ENCODE measurements around the gene TIFAB.

Gene TIFAB

DNA sequence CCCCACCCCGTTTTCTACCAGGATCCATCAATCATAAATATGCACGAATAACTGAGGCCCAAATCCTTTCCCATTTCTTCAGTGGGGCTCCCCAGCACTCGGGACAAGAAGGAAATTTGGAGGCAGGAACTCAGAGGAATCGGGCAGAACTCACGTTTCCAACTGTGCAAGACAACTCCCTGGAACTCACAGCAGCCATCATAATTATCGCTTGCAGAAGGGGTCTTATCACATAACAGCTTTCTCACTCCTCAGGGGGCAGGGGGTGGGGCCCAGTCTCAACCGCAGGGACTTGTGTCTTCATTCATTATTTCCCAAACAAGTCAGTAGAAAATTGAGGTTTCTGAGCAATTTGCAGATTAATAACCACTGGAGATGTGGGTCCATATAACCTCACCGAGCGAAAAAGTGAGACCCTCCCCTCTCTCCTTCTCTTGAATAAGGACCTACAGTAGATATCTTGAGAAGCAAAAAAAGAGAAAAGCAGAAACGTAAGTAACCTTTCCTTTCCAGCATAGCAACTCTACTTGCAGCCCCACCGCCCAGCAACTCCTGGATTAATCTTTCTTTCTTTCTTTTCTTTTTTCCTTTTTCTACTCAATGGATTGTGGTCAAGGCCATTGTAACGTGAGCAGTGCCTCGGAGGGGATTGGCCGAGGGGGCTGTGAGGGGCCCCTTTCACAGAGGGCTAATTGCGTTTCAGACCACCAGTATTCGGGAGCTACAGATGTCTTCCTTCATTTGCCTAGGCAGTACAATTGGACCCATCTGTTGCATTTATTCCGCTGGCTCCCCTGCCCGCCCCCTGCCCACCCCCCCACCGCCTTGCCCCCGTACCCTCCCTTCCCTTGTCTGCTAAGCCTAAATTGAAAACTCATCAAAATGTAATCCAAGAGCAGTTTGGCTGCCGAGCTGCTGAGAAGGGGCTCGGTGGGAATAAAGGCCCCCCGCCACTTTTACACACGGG is 24.7 kb upstream of the TIFAB start:
- H3K27ac Mint-ChIP-seq (ENCODE audit: low read depth), result no peak overlapping the region
- DNase-seq (ENCODE audit: low spot score in 2 of 2) (no peak), ATAC-seq (replicated peaks; ENCODE audit: extremely low read depth, poor library complexity, severe bottlenecking) (no peak)
- H3K36me3 Mint-ChIP-seq (ENCODE audit: insufficient read depth), result peaks cover 1% of the 10 kb centered on the region
- no peaks in the 10 kb centered on the region for H3K9me3 Mint-ChIP-seq
- H3K4me3 Mint-ChIP-seq, result no peak overlapping the region
- no peaks in the 10 kb centered on the region for H3K4me1 Mint-ChIP-seq
- peaks cover 11% of the 10 kb centered on the region for H3K27me3 Mint-ChIP-seq

DNA sequence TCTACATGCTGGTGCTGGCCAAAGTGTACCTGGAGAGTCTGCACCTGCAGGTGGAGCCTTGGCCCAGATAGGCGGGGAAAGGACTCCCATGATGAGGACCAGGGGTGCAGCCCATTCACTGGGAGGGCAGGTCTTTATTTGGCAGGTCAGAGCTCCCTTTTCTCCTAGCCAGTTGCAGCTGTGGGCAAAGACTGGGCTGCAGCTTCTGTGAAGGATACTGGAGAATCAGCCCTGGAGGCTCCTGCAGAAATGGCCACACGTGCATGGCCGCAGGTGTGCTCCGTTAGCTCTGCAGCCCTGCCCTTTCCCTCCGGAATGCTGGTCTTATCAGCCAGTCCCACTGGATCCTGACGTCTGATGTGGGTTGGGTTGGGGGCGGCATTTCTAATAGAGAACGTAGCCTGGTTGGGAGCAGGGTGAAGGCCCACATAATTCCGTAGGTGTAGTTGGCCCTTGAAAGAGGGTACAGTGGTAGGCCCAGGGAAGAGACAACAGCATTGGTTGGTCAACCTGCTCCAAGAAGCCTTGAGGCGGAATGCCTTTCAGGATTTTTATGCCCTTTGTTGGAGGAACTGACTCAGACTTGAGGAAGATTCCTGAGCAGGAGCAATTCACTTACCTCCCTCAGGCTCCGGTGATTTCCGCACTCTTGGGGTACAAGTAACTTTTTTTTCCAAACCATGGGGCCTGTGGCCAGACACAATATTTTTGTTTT is 22.0 kb upstream of the TIFAB start:
- no peak overlapping the region for H3K4me3 Mint-ChIP-seq
- ATAC-seq (replicated peaks; ENCODE audit: extremely low read depth, poor library complexity, severe bottlenecking) (no peak), DNase-seq (ENCODE audit: low spot score in 2 of 2) (no peak)
- H3K9me3 Mint-ChIP-seq, result no peaks in the 10 kb centered on the region
- H3K27me3 Mint-ChIP-seq, result peaks cover 22% of the 10 kb centered on the region
- H3K4me1 Mint-ChIP-seq, result no peaks in the 10 kb centered on the region
- no peak overlapping the region for H3K27ac Mint-ChIP-seq (ENCODE audit: low read depth)
- no peaks in the 10 kb centered on the region for H3K36me3 Mint-ChIP-seq (ENCODE audit: insufficient read depth)

DNA sequence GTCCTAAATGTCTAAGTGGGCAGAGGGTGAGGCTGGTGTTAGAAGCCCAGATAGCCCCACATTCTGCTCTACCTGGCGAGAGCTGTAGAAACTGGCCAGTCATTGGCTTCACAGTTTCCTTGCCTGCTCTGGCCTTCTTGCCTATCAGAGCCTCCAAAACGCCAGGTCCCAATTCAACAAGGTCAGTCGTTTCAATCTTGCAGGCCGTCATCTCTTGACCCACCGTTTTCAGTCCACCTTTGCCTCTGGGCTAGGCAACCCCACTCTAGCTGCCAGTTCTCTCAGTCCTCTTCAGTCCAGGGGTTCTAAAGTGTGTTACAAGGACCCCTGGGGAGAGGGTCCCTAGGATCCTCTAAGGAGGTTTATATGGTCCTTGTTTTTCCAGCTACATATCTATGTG is 20.0 kb upstream of the TIFAB start:
- DNase-seq (ENCODE audit: low spot score in 2 of 2), result no peak
- no peaks in the 10 kb centered on the region for H3K9me3 Mint-ChIP-seq
- H3K27me3 Mint-ChIP-seq, result peaks cover 36% of the 10 kb centered on the region
- ATAC-seq (replicated peaks; ENCODE audit: extremely low read depth, poor library complexity, severe bottlenecking), result no peak
- no peak overlapping the region for H3K4me3 Mint-ChIP-seq
- H3K27ac Mint-ChIP-seq (ENCODE audit: low read depth), result no peak overlapping the region
- no peaks in the 10 kb centered on the region for H3K36me3 Mint-ChIP-seq (ENCODE audit: insufficient read depth)
- H3K4me1 Mint-ChIP-seq, result no peaks in the 10 kb centered on the region

DNA sequence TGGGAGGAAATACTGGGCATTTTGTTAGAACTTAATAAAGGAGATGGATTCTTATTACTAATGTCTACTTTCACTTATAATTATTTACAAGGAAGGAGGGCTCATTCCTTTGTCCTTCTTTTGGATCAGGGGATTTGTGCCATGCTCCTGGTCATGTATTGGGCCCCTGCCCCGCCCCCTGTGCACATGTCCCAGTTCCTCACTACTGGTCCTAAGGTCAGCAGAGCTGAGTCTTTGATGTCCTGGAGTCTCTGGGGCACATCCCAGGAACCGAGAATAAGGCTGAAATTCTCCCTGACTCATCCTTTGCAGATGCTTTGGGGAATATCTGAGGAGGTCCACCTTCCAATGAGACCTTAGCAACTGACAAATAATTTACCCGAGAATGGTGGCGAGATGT is 19.6 kb upstream of the TIFAB start:
- Mint-ChIP-seq H3K27me3 (peaks cover 37% of the 10 kb centered on the region), H3K4me1 (no peaks in the 10 kb centered on the region)

DNA sequence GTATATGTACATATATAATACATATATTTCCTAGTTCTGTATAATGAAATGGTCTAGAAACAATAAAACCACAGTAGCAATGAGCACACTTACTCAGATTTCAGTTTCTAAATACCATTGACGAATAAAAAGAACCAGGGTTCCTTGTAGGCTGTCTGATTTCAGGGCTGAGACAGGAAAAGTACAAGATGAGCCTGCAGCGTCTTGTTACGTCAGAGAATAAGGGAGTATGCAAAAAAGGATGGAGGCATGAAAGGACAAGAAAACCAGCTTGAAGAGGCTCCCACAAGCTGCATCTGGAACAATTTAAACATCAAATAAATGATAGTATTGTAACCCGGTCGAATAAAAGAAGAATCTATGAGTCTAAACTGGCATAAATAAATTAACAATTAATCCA is 17.8 kb upstream of the TIFAB start:
- Mint-ChIP-seq H3K4me1 (peaks cover 6% of the 10 kb centered on the region), H3K27me3 (peaks cover 56% of the 10 kb centered on the region), H3K4me3 (no peak overlapping the region), H3K36me3 (ENCODE audit: insufficient read depth) (no peaks in the 10 kb centered on the region), H3K27ac (ENCODE audit: low read depth) (no peak overlapping the region), H3K9me3 (no peaks in the 10 kb centered on the region)
- DNase-seq (ENCODE audit: low spot score in 2 of 2) (no peak), ATAC-seq (replicated peaks; ENCODE audit: extremely low read depth, poor library complexity, severe bottlenecking) (no peak)

More for the DNA sequence above, 19.6 kb upstream of the TIFAB start:
- Mint-ChIP-seq H3K9me3 (no peaks in the 10 kb centered on the region), H3K27ac (ENCODE audit: low read depth) (no peak overlapping the region), H3K4me3 (no peak overlapping the region), H3K36me3 (ENCODE audit: insufficient read depth) (no peaks in the 10 kb centered on the region)
- DNase-seq (ENCODE audit: low spot score in 2 of 2), result no peak
- no peak for ATAC-seq (replicated peaks; ENCODE audit: extremely low read depth, poor library complexity, severe bottlenecking)

DNA sequence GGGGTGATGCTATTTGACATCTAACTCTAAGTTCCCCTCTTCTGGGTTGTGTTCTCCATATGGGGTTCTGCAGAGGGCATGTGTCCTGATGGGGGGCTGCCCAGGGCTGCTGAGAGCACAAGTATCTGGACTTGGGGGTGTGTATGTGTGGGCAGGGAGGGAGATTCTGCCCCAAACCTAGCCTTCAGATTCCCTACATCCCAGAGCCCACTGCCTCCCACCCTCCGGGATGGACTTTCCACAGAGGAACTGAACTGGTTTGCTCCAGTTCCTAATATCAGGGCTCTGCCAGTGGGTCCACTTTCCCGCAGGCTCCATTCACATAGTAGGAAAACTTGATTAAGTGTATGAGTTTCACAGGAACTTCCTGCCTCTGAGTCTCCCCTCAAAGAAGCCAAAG is 16.4 kb upstream of the TIFAB start:
- Mint-ChIP-seq H3K27me3 (peaks cover 59% of the 10 kb centered on the region), H3K36me3 (ENCODE audit: insufficient read depth) (no peaks in the 10 kb centered on the region), H3K4me3 (no peak overlapping the region), H3K27ac (ENCODE audit: low read depth) (no peak overlapping the region), H3K4me1 (peaks cover 6% of the 10 kb centered on the region), H3K9me3 (no peaks in the 10 kb centered on the region)
- no peak for DNase-seq (ENCODE audit: low spot score in 2 of 2)
- ATAC-seq (replicated peaks; ENCODE audit: extremely low read depth, poor library complexity, severe bottlenecking), result no peak

DNA sequence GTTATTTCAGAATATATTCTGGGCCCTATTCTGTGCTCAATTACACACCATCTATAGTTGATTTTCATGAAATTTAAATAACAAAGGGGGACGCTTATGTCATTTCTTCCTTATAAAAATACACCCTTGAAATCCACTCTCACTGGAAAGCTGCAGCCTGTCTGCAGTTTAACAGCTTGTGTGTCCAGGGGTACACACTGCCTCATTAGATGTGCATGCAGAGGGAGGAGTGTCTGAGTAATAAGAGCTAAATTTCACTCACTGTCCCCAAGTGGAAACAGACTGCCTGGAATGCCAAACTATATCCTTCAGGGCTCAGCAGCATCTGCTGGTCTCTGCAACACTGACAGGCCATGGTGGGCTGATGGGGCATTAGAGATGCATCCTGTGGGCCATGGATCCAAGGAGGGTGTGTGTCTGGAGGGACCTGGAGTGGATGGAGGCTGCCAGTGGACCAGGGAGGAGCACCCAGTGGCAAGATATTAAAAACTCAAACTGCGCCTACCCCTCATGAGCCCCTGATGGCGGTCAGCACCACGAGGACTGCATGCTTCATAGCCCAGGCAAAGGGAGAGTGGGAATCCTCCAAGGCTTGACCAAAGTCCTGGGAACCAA is 15.8 kb upstream of the TIFAB start:
- Mint-ChIP-seq H3K36me3 (ENCODE audit: insufficient read depth) (no peaks in the 10 kb centered on the region), H3K27me3 (peaks cover 59% of the 10 kb centered on the region), H3K4me3 (no peak overlapping the region), H3K27ac (ENCODE audit: low read depth) (no peak overlapping the region), H3K4me1 (peaks cover 6% of the 10 kb centered on the region), H3K9me3 (no peaks in the 10 kb centered on the region)
- DNase-seq (ENCODE audit: low spot score in 2 of 2) (no peak), ATAC-seq (replicated peaks; ENCODE audit: extremely low read depth, poor library complexity, severe bottlenecking) (no peak)

DNA sequence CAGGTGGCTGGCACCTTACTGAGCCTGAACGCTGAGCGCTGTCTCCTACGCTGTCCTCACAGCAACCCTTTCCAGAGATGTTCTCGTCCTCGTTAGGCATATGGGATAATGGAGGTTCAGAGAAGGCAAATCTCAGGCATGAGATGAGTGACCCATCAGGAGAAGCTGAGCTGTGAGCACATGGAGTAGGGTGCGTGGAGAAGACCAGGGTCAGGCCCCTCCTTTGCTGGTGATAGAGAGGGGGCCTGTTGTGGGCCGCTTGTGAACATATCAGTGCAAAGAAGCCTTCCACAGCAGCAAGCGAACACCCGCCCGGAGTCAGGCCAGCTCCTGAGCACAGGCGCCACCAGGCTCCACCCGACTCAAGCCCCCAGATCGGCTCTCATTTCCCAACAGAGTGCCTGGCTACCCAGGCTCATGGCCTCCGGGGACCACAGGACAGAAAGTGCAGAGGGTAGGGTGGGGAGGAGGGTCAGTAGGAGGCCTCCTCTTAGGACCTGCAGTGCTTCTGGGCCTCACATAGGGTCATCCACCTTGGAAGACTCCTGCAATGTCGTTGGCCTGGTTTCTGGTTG is 15.0 kb upstream of the TIFAB start:
- ATAC-seq (replicated peaks; ENCODE audit: extremely low read depth, poor library complexity, severe bottlenecking) (no peak), DNase-seq (ENCODE audit: low spot score in 2 of 2) (no peak)
- no peak overlapping the region for H3K27ac Mint-ChIP-seq (ENCODE audit: low read depth)
- peaks cover 59% of the 10 kb centered on the region for H3K27me3 Mint-ChIP-seq
- H3K36me3 Mint-ChIP-seq (ENCODE audit: insufficient read depth), result no peaks in the 10 kb centered on the region
- no peaks in the 10 kb centered on the region for H3K9me3 Mint-ChIP-seq
- no peak overlapping the region for H3K4me3 Mint-ChIP-seq
- peaks cover 6% of the 10 kb centered on the region for H3K4me1 Mint-ChIP-seq

DNA sequence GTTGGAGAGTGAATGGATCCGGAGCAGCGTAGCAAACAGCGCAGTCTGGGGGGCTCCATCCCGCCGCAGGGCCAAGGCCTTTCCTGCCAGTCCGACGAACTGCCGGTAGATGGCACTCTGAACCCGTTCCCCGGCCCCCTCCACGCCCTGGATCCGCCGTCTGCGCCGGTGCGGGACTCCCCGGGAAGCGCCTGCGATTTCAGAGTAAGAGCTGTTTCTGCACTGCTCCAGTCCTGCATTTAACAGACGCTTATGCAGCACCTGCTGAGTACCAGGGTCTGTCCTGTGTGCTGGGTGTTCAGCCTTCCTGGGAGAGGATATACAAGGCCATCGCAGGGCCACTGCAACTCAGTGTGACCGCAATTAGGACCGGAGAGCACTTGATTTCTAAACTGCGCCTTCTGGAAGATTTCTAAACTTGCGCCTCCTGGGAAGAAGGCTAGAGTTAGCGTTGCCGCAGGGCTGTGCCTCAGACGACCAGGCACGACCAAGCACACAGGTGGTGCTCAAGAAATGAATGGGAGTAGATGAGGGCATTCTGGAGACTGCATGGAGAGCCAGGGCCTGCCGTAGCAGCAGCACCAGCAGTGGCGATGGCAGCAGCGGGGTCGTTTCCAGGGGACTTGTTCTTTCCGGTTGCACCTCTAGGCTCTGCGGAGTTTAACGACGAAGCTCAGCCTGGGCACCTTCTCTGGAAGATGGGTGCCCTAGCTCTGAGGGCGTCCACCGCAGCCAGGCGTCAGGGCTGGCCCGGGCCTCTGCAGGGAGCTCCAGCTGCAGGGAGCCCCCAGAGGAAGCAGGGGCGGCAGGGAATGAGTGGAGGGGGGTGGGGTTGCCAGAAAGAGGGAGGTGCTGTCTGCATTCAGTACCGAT is 14.3 kb upstream of the TIFAB start:
- peak; percentile 44 for ATAC-seq (replicated peaks; ENCODE audit: extremely low read depth, poor library complexity, severe bottlenecking)
- no peaks in the 10 kb centered on the region for H3K36me3 Mint-ChIP-seq (ENCODE audit: insufficient read depth)
- H3K9me3 Mint-ChIP-seq, result no peaks in the 10 kb centered on the region
- peaks cover 59% of the 10 kb centered on the region for H3K27me3 Mint-ChIP-seq
- H3K27ac Mint-ChIP-seq (ENCODE audit: low read depth), result no peak overlapping the region
- peaks cover 6% of the 10 kb centered on the region for H3K4me1 Mint-ChIP-seq
- DNase-seq (ENCODE audit: low spot score in 2 of 2), result peak; percentile 27 to 42
- H3K4me3 Mint-ChIP-seq, result peak overlapping the region; percentile 26

DNA sequence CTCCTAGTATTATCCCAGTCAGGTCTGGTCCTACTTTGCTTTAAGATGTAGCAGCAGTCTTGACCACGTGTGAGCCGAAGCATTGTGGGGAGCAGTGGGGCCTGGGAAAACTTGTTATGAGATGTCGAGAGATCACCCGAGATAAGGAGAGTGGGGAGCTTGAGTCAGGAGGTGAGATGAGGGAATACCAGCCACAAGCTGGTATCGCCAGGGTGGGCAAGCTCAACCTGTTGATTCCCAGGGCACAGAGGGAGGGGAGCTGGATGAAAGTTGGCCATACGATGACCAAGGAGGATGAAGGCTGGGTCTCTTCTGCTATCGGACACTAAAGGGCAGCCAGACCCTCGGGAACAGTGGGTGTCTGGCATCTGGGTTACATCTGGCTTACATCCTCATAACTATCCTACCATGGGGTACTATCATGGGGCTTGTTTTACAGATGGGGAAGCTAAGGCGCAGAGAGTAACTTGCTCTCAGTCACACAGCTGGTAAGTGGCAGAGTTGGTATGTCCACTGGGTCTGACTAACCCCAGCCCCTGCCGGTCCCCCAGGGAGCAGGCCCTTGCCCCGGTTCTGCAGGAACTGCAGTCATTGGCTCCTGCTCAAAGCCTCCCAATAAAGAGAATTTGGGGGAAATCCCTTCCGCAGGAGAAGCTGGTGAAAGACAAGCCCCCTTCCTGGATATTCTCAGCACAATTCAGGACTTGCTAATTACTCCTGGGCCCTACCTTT is 13.4 kb upstream of the TIFAB start:
- ATAC-seq (replicated peaks; ENCODE audit: extremely low read depth, poor library complexity, severe bottlenecking), result no peak
- no peak for DNase-seq (ENCODE audit: low spot score in 2 of 2)
- no peak overlapping the region for H3K27ac Mint-ChIP-seq (ENCODE audit: low read depth)
- no peaks in the 10 kb centered on the region for H3K36me3 Mint-ChIP-seq (ENCODE audit: insufficient read depth)
- H3K4me3 Mint-ChIP-seq, result no peak overlapping the region
- H3K27me3 Mint-ChIP-seq, result peaks cover 55% of the 10 kb centered on the region
- H3K4me1 Mint-ChIP-seq, result peaks cover 6% of the 10 kb centered on the region
- H3K9me3 Mint-ChIP-seq, result no peaks in the 10 kb centered on the region

DNA sequence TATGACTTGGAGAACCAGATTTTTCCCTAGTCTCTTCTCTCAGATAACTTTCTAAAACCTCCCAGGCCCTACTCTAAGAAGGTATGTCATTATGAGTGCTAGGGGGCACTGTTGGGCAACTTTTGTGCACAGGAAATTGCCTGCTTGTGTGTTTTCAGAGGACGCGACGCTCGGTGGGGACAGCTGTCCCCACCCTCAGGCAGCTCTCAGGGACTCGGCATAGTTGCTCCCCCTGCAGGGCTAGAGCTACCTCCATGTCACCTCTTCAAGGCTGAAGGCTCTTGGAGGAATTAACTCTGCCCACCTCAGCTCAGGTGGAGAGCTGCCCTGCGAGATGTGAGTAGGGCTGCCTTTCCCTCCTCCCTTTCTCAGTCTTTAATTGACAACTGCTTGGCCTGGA is 10.2 kb upstream of the TIFAB start:
- ATAC-seq (replicated peaks; ENCODE audit: extremely low read depth, poor library complexity, severe bottlenecking), result peak; percentile 71
- no peaks in the 10 kb centered on the region for H3K36me3 Mint-ChIP-seq (ENCODE audit: insufficient read depth)

More for the DNA sequence above, 10.2 kb upstream of the TIFAB start:
- Mint-ChIP-seq H3K27ac (ENCODE audit: low read depth) (no peak overlapping the region), H3K9me3 (no peaks in the 10 kb centered on the region), H3K4me1 (peaks cover 6% of the 10 kb centered on the region), H3K27me3 (peaks cover 47% of the 10 kb centered on the region), H3K4me3 (no peak overlapping the region)
- DNase-seq (ENCODE audit: low spot score in 2 of 2), result peak in 1 of 2 donors; percentile 32

Measured in central memory CD8-positive, alpha-beta T cell (primary cell).